Stimulated activated CD4-positive, alpha-beta T cell treated with anti-CD3 and anti-CD28 coated beads, Interleukin-4, amount 100 ng/mL, for 48 hours (primary cell): ENCODE measurements around the gene KCNK17.

Experiments used
- DNase-seq, 2 donors: peaks; one replicate each; pipeline ENCODE4 v3.0.0-alpha.2; 2020; ENCODE audit warnings: low read depth in 2 of 2

The KCNK17 gene

DNA sequence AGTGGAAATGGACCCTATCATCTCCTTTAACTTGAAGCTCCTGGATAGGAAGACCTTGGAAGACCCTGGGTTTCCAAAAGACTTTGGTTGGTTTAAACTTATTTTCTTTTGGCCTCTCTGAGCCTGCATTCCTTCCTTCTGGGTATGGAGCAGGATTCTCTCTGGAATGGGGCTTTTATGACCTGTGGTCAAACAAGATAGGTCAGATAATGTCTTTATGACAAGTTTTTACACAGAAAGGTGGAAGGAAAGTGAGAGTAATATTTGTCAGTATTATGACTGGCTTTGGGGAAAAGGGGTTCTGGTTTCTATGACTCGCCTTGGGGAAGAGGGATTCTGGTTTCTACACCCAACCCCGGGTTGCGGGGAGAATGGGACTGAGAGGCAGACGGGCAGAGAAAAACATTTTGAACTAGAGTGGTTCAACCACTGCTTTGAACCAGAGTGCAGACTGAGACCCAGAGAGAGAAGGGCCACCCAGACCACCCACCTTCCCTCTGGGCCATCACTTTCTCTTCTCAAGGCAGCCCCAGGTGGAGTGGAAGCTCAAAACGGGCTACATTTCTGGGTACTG lies 47.4 kb downstream of the KCNK17 start:
- no peak for DNase-seq

DNA sequence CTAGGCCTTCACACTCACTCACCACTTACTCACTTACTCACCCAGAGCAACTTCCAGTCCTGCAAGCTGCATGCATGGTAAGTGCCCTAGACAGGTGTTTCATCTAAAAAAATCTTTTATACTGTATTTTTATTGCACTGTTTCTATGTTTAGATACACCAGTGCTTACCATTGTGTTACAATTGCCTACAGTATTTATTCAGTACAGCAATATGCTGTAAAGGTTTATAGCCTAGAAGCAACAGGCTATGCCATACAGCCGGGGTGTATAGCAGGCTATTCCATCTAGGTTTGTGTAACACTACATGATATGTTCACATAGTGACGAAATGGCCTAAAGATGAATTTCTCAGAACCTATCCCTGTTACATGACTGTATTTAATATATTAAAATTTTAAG lies 47.8 kb downstream of the KCNK17 start:
- no peak for DNase-seq

DNA sequence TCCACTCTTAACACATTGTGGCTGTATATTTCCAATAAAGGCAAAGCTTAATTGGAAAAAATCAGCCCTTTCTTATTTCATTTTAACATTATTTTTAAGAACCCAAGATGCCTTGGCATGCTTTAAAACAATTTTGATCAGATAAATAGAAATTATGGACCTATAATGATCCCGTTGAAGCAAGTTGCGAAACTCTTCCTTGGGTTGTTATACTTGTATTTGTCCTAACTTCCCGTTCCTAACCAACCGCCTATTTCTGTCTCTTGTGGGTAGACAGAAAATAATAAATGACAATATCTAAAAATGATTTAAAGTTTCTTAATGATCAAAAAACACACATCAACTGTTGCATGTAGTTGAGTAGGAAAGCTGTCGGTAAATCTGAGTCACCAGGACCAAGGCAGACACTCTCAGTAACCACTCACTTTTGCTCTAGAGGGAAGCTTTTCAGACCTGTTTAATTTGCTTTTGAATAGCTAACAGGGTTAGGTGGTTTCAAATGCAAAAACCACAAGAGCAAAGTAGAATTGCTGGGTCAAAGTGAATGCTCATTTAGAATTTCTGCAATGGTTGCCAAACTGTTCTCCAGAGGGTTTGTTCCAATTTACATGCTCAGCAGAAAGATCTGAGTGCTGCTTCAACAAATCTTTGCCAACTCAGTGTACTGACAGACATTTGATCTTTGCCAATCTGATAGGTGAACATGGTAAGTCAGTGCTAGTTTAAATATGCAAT lies 50.7 kb downstream of the KCNK17 start:
- peak in 1 of 2 donors; percentile 16 for DNase-seq

DNA sequence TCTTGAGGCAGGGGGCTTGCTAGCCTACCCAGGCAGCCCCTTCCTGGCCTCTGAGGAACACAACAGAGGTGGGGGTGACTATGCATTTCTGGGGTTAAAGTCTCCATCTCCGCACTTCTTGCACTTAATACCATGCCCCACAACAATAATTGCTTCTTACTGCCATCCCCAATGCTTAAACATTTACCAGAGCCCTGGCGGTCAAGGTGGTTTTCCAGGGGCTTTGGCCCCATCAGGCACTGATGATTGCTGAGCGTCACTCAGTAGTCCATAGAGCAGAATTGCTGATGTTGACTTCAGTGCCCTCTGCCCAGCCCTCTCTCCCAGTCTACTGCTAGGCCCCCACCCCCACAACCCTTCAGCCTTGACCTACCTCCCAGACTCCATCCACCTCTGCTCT lies 52.5 kb downstream of the KCNK17 start:
- no peak for DNase-seq

DNA sequence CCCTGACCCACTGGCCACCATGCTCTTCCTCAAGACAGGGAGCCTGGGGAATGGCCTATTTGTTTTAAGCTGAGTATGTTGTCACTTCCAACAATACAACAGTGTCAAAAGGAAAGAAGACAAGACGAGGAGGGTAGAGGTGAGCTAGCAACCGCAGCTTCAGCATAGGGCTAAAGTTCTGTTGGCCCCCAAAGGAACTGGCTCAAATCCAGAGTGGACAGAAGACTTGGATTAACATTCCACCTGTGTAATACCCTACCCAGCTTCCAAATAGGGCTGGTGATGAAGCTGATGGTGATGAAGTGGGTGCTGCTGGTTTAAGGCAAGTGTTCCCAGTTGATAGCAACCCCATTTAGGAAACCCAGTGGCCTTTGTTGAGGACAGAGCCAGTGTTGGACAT lies 53.3 kb downstream of the KCNK17 start:
- DNase-seq, result no peak

DNA sequence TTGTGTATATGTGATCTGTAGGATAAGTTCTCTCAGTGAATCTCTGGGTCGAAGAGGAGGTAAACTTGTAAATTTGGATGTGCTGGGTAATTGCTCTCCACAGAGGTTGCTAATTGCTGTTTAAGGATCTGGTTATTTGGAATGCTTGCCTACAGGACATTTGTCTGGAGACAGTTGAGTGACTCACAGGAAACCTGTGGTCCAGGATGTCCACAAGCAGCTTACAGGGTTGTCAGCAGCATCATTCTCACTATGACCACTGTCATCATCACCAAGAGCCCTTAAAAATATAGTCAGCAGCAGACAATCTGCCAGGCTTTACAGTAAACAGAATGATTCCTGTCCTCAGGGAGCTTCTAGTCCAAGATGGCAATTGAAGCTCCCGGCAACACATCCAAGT lies 53.8 kb downstream of the KCNK17 start:
- DNase-seq, result no peak

DNA sequence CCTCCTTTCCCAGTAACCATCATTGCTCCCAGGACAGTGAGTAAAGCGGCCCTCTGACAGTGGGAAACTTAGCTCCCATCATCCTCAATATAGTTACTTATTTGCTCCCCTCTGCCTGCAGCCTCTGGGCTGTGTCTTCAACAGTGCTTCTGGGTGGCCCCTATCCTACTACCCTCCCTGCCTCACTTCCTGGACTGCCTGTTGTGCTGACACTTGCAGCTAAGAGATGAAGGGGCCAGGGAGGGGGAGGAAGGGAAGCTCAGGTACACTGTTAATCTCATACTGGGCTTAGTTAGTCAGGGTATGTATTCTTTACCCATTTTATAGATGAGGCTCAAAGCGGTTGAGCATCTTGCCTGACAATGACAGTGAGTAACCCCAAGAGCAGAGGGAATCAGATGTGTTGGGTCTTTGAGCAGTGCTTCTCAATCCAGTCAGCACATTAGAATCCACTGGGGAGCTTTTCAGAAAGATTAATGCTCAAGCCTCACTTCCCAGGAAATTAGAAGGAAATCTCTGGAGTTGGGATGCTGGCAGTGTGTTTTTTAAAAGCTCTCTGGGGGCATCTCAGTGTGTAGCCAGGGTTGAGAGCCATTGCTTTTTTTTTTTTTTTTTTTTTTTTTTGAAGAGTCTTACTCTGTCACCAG lies 57.8 kb downstream of the KCNK17 start:
- DNase-seq, result no peak

DNA sequence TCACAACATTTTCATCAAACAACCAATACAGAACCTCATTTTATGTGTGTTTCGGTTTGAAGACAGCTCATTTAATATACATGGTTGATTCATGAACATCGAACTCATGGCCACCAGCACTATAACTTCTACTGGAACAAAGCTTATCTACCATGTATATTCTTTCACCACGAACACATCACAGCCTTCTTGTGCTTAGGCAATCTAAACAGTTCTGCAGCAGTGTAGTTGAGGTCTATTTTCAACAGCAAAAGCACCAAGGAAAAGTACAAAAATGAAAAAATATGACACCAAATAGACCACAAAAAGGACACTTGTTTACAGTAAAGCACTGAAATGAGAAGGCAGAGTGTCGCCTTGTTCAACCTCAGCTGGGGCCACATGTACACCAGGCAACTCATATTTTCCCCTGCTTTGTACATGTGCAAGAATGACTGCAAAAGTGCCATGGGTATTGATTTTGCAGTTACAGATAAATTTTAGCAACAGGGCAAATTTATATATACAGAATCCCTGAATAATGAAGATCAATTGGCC lies 59.2 kb downstream of the KCNK17 start:
- no peak for DNase-seq

DNA sequence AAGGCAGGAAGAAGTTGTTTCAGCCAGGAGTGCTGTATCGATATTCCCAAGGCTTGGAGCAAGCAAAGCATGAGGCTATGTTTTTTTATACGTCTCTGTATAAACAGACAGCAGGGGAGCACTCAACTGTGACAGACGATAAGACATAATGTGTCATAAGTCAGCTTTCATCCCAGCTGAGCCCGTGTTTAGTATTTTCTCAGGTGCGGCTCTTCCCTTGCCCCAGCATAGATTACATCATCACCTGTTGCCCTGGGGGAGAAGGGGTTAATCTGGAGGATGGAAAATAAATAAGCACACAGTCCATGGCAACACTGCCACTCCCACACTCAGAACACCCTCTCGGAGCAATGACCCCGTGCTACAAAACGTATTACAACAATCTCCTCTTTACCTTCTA lies 62.8 kb downstream of the KCNK17 start:
- DNase-seq, result no peak

DNA sequence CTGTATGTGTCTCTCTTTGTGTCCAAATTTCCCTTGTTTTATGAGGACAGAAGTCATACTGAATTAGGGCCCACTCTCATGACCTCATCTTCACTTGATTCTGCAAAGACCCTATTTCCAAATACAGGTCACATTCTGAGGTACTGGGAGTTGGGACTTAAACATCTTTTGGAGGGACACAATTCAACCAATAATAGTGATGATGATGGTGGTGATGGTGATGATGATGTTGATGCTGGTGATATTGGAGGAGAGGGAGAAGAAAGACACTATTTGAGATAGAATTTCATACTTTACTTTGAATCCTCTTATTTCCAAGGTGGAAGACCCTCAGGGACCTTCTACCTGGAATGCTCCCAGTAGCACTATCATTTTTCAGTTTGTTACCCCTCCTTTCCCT lies 63.7 kb downstream of the KCNK17 start:
- DNase-seq, result no peak

DNA sequence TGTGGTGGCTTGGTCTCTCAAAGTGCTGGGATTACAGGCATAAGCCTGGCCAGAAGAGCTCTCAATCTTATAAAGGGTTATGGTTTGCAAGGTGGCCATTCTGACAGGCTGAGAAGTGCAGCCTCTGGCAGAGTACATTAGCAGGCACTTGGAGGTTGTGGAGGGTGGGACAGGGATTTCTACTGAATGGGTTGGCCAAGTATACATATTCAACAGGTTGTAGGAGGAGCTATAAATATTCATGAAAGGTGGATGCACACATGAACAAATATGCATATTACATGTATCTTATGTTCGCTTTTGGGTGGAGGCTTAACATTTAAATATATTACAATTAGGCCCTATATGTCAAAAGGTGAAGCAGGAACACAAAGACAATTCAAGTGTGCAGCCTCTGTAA lies 64.9 kb downstream of the KCNK17 start:
- no peak for DNase-seq
